Loucy (cell line): ENCODE results near the gene PLEKHG4B.

Experiments
- H2AFZ ChIP-seq: fragments of 200-600 bp; sonication (generic); 2 replicates; pipeline ENCODE4 v1.6.0; 2016; ENCODE audit warnings: antibody characterized with exemption, mild to moderate bottlenecking, low read length, moderate library complexity
- H3F3A ChIP-seq: fragments of 200-600 bp; 2 replicates; pipeline ENCODE4 v1.6.0; 2016; ENCODE audit warnings: antibody characterized with exemption, low read depth, mild to moderate bottlenecking
- H3K27me3 ChIP-seq: fragments of 200-600 bp; sonication (generic); 2 replicates; pipeline ENCODE4 v1.6.1; 2014; ENCODE audit warnings: low read length, mild to moderate bottlenecking; ENCODE audit not compliant: insufficient read depth, poor library complexity, severe bottlenecking
- H3K36me3 ChIP-seq: fragments of 200-600 bp; sonication (generic); 2 replicates; pipeline ENCODE4 v1.6.1; 2016; ENCODE audit warnings: low read length; ENCODE audit not compliant: insufficient read depth
- H3K4me1 ChIP-seq: fragments of 200-600 bp; sonication (generic); 2 replicates; pipeline ENCODE4 v1.5.1; 2014; ENCODE audit warnings: low read length, mild to moderate bottlenecking; ENCODE audit not compliant: insufficient read depth, poor library complexity, severe bottlenecking
- H3K4me2 ChIP-seq: fragments of 200-600 bp; sonication (generic); 2 replicates; pipeline ENCODE4 v1.6.0; 2014; ENCODE audit warnings: antibody characterized with exemption, low read length, low read depth, mild to moderate bottlenecking; ENCODE audit not compliant: poor library complexity, severe bottlenecking
- H3K4me3 ChIP-seq: fragments of 200-600 bp; sonication (generic); 2 replicates; pipeline ENCODE4 v1.5.1; 2014; ENCODE audit warnings: low read length, mild to moderate bottlenecking, mixed read lengths; ENCODE audit not compliant: poor library complexity, severe bottlenecking
- H3K79me2 ChIP-seq: fragments of 200-600 bp; sonication (generic); 2 replicates; pipeline ENCODE4 v1.6.1; 2014; ENCODE audit warnings: low read length; ENCODE audit not compliant: insufficient read depth
- H3K9ac ChIP-seq: fragments of 200-600 bp; sonication (generic); 2 replicates; pipeline ENCODE4 v1.6.0; 2014; ENCODE audit warnings: mild to moderate bottlenecking, low read depth, low read length, moderate library complexity; ENCODE audit not compliant: poor library complexity, severe bottlenecking
- H3K9me2 ChIP-seq: fragments of 200-600 bp; sonication (generic); replicated peaks from 2 replicates; pipeline ENCODE4 v1.6.1; 2016; ENCODE audit warnings: low read depth, low read length, mixed read lengths
- H3K9me3 ChIP-seq: fragments of 200-600 bp; sonication (generic); 2 replicates; pipeline ENCODE4 v1.6.1; 2014; ENCODE audit warnings: mild to moderate bottlenecking, antibody characterized with exemption, low read length, low read depth; ENCODE audit not compliant: insufficient read depth
- H4K20me1 ChIP-seq: fragments of 200-600 bp; sonication (generic); 2 replicates; pipeline ENCODE4 v1.6.0; 2014; ENCODE audit warnings: antibody characterized with exemption, low read length, mild to moderate bottlenecking; ENCODE audit not compliant: insufficient read depth, poor library complexity, severe bottlenecking
- CTCF ChIP-seq: fragments of 200-600 bp; sonication (generic); conservative IDR thresholded peaks from 2 replicates; pipeline ENCODE4 v1.5.1; 2014; ENCODE audit warnings: mild to moderate bottlenecking, antibody characterized with exemption, low read length
- EZH2phosphoT487 ChIP-seq: fragments of 200-600 bp; IDR thresholded peaks from 2 replicates; pipeline ENCODE4 v1.6.1; 2018; ENCODE audit warnings: antibody characterized with exemption, mild to moderate bottlenecking, moderate library complexity, borderline replicate concordance

Gene PLEKHG4B

GRCh38 chr5:53381-54174 lies 38.4 kb upstream of the PLEKHG4B start:
- Histone ChIP-seq H3K36me3 (no peaks in the 10 kb centered on the region), H3K4me1 (no peaks in the 10 kb centered on the region), H4K20me1 (no peaks in the 10 kb centered on the region), H3K9me3 (peaks cover 13% of the 10 kb centered on the region; the same call in 1 of the 2 replicates), H3F3A (no peaks in the 10 kb centered on the region), H3K27me3 (no peaks in the 10 kb centered on the region), H3K79me2 (no peaks in the 10 kb centered on the region), H3K9me2 (no peaks in the 10 kb centered on the region), H3K4me2 (no peak overlapping the region), H3K9ac (no peak overlapping the region), H2AFZ (no peak overlapping the region), H3K4me3 (no peak overlapping the region)
- TF ChIP-seq EZH2phosphoT487 (no peak), CTCF (no peak)

- Histone ChIP-seq H3K4me3 (no peak overlapping the region), H3K9me3 (peaks cover 13% of the 10 kb centered on the region; the same call in 1 of the 2 replicates), H3K9ac (no peak overlapping the region), H3K4me2 (no peak overlapping the region), H3F3A (no peaks in the 10 kb centered on the region), H3K79me2 (no peaks in the 10 kb centered on the region), H2AFZ (no peak overlapping the region), H3K36me3 (no peaks in the 10 kb centered on the region), H3K27me3 (no peaks in the 10 kb centered on the region), H3K4me1 (no peaks in the 10 kb centered on the region), H4K20me1 (no peaks in the 10 kb centered on the region), H3K9me2 (no peaks in the 10 kb centered on the region)
- TF ChIP-seq CTCF (no peak), EZH2phosphoT487 (no peak)
These were observed 37.7 kb upstream of the PLEKHG4B start for GRCh38 chr5:54175-54730.

- H3K4me1 ChIP-seq: no peaks in the 10 kb centered on the region
- no peak for TF ChIP-seq EZH2phosphoT487
- TF ChIP-seq CTCF: no peak
- peaks cover 13% of the 10 kb centered on the region; the same call in 1 of the 2 replicates for H3K9me3 ChIP-seq
- H3K4me2 ChIP-seq: no peak overlapping the region
- H3F3A ChIP-seq: no peaks in the 10 kb centered on the region
- H3K27me3 ChIP-seq: no peaks in the 10 kb centered on the region
- H3K4me3 ChIP-seq: no peak overlapping the region
- no peak overlapping the region for H3K9ac ChIP-seq
- no peaks in the 10 kb centered on the region for H3K9me2 ChIP-seq
- H4K20me1 ChIP-seq: no peaks in the 10 kb centered on the region
- H2AFZ ChIP-seq: no peak overlapping the region
- H3K79me2 ChIP-seq: no peaks in the 10 kb centered on the region
- H3K36me3 ChIP-seq: no peaks in the 10 kb centered on the region
These were observed 36.9 kb upstream of the PLEKHG4B start for GRCh38 chr5:54876-55569.
